Suppressor macrophage (primary cell): ENCODE data around the gene GBGT1.

ENCODE experiments used
- DNase-seq, 4 experiments: peaks; one replicate each; pipeline ENCODE4 v3.0.0-alpha.2; 2020 to 2022

The GBGT1 gene

DNA sequence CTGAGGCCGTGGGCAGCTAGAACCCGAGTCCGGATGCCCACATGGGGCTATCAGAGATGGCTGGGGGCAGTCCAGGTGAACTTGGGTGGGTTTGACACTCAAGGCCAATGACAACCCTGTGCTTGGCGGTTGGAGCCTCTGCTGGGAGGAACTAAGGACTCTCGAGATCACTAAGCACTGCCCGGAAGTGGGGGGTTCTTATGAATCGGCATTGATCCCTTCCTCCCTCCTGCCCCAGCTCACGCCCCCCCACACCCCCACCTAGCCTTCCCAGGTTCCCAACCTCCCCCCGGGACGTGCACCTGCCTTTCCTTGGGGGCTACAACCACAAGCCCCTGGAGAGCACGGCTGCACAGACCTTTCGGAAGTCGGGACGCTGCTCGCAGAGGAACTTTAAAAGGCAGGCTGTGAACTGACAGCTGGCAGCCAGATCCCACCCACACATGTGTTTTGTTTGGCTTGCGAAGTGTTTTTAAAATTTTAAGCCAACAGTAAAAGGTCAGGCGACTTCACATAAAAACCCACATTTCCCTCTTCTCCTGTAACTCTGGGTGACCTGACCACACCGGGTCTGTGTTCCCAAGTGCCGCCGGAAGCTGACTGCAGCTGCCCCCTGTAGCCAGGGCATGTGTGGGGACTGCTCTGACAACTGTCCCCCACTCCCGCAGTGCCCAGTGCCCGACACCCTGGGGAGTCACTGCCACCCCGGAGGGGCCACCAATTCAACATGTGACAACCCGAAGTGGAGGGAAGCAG, 37.6 kb downstream of the GBGT1 start:
- peak; percentile 46 to 79 (median 72) for DNase-seq

DNA sequence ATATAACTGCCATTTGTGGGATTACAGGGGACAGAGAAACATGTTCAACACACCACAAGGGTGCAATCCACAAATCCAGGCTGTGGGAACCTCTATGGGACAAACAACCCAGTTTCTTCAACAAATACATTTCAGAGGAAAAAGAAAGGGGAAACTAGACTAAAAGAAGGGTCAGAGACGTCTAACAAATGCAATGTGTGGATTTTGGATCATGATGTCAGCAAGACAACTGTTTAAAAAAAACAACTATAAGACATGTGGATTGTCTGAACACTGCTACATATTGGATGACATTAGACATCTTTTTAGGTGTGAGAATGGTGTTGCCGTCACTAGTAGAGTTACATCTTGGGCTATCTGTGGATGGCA, 38.8 kb downstream of the GBGT1 start:
- DNase-seq: peak in 3 of 4 experiments; percentile 10 to 54 (median 46)

GRCh38 chr9:133124123-133124906, 39.4 kb downstream of the GBGT1 start:
- DNase-seq: peak in 3 of 4 experiments; percentile 43 to 57 (median 45)

DNA sequence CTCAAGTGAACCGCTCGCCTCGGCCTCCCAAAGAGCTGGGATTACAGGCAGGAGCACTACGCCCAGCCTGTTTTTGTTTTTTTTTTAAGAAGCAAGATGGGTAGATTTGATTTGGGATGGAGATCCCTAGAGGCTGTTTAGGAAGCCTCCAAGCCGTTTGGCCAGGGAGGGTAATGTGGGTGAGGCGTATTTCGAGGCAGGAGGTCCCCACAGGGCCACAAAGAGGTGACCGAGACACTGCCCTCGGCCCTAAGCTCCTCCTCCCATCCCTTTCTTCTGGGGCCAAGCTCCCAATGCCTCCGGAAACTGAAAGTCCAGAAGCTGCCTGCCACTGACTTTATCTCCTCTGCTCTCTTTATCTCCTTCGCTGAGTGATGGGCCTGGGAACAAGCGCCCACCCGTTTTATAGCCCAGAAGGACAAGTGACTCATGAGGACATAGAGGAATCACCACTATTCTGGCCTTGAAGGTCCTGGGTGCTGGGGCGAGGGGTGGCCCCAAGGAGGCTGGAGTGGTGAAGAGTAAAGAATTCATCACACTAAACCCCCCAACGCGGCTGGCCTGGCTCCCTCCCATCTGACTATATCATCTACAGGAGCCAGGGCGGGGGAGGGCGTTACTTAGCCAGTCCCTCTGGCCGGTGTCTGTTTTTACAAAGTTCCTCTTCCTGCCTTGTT, 40.6 kb downstream of the GBGT1 start:
- DNase-seq: peak in 3 of 4 experiments; percentile 21 to 33 (median 22)

- peak in 1 of 4 experiments; percentile 31 for DNase-seq
Measured at GRCh38 chr9:133122605-133122934, 41.1 kb downstream of the GBGT1 start.

DNA sequence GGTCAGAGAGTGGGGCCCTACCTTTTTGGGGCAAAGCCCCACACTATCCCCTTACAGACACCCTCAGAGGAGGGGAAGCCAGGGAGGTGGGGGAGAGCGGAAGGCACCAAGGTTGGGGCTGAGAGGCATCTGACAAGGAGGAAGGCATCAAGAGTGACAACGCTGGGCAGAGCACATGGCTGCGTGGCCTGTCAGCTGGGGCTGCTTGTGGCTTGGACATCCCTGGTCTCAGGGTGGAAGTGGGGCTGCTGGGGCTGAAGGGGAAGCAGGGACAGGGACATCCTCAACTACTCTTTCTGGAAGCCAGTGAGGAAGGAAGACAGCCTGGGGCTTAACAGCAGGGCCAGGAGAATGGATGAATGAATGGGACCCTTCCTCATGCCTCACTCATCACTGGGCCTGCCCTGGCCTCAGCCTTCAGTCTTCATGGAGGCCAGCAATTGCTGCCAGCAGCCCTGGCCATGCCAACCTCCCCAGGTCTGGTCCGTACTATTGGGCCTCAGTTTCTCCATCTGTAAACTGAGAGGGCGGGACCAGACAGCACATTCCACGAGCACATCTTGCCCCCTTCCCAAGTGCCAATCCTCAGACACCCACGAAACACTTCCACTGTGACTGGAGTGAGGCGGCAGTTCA, 41.7 kb downstream of the GBGT1 start:
- peak; percentile 84 to 92 (median 92) for DNase-seq

DNA sequence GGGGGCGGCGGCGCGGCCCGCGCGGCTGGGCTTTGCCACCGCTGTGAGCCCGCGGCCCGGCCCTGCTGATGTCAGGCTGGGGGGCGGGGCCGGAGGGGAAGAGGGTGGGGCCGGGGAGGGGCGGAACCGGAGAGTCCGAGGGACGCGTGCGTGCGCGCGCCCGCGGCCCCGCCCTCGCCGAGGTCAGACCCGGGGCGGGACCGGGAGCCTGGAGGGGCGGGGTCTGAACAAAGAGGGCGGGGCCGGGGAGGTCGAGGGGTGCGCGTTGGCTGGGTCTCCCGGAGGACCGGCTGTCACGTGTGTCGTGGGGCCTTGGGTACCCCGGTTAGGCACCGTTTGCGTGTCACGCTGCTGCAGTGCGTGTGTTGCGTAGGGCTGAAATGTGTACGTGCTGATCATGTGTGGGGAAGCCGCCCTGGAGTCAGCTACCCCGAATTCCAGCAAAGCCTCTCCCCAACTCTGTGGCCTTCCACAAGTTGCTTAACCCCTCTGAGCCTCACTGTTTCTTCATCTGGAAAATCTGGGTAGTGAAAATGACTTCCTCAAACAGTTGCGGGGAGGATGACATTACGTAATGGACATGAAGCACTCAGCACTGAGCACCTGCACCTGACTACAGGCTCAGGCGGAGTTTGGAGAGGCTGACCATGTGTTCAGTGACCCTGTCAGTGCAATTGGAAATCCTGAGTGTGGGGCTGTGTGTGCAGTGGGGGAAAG, 42.4 kb downstream of the GBGT1 start, which contains the start of gene RALGDS:
Gene RALGDS, minus strand, starts transcription at position 43 of the 717 bp plus-strand sequence. CDS start 86 bp downstream, outside the sequence.
- peak; percentile 93 to 99 (median 98) for DNase-seq

GRCh38 chr9:133120501-133121197, 43.1 kb downstream of the GBGT1 start:
- peak in 1 of 4 experiments; percentile 25 for DNase-seq

DNA sequence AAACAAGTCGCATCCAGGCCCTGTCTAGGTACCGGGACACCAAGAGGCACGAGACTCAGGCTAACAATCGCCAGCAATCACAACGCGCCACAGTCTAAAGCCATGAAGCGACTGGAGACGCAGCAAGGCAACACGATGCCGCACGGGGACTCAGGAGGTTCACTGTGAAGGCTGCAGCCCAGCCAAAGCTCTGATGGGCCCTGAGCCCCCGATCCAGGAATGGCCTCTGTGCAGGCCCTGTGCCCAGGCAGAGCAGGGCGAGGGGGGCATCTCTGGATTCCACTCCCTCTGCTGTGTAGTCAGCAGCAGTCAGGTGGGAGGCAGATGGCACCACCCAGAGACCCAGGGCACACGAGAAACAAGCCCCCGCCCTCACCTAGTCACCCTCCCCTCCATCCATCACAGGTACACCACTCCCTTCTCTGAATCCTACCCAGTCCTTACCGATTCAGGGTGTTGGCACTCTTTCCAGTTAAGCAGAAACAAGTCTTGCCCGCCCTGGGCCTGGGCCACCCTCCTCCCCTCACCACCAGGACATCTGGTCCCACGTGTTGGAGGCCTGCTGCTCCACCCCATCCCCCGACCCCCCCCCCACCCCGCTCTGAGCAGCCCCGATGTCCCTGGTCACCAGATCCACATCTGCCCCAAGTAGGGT, 43.7 kb downstream of the GBGT1 start:
- peak in 1 of 4 experiments; percentile 10 for DNase-seq

DNA sequence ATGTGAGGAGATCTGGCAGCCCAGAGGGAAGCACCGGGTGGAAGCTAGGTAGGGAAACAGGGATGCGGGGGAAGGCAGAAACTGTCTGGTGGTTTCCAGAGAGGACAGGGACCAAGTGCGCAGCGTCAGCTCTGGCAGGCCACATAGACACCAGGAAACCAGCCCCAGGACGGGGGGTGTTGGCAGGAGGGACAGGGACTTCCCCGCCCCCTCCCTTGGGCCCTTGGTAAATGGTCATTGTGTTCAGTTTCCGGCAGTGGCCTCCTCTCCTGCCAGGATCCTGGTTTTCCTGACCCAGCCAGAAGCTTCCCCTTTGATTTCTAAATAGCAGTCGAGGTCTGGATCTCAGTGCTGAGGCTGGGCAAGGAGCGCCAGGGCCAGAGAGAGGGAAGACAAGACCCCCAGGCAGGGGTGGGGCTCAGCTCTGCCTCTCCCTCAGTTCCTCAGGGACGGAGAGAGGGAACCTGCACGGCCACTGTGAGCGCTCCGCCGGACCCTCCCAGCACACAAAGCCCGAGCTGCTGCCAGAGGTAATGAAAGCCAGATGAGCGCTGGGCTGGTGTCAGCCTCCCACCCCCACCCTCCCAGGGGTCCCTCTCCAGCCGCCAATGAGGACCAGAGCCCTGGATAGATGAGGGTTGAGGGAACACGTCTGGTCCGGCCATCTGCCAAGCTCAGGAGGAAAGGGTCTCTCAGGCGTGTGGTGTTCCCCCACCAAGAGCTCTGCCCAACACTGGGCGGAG, 44.4 kb downstream of the GBGT1 start:
- DNase-seq: peak in 2 of 4 experiments; percentile 12 to 15

DNA sequence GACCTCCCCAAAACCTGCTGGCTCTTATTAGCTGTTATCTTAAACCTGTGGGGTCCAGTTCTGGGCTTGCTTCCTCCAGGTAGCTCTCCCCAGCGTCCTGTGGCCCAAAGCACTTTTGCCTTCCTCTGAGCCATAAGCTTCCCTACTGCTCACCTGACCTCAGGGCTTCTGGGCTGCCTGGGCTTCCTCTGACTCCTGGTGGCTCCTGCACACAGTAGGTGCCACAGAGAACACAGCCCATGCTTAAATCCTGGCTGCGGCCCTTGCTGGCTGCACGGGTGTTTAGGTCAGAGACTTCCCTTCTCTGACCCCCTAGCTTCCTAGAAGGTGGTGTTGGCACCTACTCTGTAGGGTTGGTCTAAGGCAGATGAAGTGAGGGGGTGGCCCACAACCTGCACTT, 45.1 kb downstream of the GBGT1 start:
- DNase-seq: peak in 1 of 4 experiments; percentile 4

- DNase-seq: no peak
Measured at GRCh38 chr9:133118179-133118520, 45.6 kb downstream of the GBGT1 start.

- peak; percentile 56 to 75 (median 62) for DNase-seq
Measured at GRCh38 chr9:133117271-133118178, 46.2 kb downstream of the GBGT1 start.

- no peak for DNase-seq
Measured at GRCh38 chr9:133116346-133117231, 47.1 kb downstream of the GBGT1 start.

DNA sequence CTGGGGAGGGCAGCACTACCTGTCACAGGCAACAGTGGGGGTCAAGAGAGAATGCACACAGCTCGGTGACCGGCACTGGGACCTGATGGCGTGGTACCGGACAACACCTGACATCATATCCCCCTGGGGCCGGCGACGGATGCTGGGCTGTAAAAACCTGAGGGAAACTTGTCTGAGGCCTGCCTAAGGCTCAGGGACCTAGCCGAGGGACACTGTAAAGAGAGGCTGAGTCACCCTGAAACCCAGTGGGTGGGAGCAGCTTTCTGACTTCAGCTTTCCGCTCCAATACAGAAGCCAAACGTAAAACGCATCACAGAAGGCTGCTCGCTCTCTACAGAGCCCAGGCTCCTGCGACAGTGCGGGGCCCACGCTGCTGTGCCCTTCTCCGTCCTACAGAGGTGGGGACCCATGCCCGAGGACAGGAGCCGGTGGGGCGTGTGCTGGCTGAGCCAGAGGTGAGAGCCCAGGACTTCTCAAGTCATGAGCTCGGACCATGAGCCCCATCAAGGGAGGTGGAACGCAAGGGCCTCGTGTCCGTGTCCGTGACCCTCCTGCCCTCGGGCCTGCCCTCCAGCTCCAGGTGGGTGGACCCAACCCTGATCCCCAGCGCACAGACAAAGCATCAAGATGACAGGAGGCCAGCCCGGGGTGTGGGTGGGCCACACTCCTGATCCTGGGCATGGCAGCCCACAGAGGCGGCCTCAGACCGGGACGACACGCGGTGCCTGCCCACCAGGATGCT, 47.9 kb downstream of the GBGT1 start:
- peak; percentile 69 to 85 (median 82) for DNase-seq

DNA sequence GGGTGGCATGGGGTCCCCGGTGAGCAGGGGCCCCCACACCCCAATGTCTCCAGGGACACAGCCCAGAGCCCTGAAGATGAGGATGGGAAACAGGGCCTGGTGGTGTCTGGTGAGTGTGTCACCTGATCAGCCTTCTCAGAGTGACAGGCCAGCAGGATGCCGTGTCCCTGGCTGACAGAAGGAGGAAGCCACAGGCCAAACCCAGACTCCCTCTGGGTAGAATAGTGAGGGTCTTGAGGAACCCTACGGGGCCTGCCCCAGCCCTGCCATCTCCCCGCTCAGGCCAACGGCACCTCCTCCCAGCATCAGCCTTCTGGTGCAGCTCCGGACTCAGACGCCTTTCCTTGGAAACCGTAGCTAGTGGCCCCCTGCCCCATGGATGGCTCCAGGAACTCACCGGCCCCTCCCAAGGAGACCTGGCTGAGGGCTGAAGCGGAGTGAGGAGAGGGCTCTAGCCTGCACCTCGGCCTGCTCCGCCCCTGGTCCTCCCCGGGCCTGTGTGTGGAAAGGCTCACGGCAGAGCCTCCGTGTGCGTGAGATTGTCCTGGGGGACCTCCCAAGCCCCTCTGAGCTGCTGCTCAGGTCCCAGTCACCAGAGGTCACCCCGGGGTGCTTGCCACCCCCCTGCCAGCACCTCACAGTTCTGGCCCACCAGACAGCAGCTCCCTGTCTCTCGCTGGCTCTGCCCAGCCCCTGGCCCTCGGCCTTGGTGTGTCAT, 48.7 kb downstream of the GBGT1 start:
- peak; percentile 39 to 73 (median 64) for DNase-seq
